ENCODE data around the gene NEU2. TPM values are rescaled to one million over a fixed set of nuclear protein-coding genes. Genes with fewer than 3 reads are reported as not detected.

NEU2 gene
- total RNA-seq, 1 donor from 2014 or later, result not detected

DNA sequence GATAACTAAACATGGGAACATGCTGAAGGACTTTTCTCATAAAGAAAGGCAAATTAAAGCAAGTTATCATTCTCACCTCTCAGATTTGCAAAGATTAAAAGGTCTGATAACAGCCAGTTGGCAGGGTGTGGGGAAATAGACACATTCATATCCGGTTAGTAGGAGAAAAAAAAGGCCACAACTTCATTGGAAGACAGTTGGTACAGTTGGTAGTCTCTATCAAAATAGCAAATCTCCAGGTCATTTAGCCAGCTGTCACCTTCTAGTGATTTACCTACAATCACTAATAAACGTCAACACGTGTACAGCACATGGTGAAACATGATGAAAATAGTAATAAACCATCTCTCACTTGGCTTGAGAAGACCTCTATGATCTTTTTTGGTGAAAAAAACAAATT, 44.3 kb downstream of the NEU2 start:
- H3K27ac Mint-ChIP-seq (ENCODE audit: unreplicated experiment), result peak overlapping the region; percentile 7
- H3K36me3 Mint-ChIP-seq (ENCODE audit: low read depth, unreplicated experiment), result peaks cover 27% of the 10 kb centered on the region
- TF ChIP-seq, protein P1, sequence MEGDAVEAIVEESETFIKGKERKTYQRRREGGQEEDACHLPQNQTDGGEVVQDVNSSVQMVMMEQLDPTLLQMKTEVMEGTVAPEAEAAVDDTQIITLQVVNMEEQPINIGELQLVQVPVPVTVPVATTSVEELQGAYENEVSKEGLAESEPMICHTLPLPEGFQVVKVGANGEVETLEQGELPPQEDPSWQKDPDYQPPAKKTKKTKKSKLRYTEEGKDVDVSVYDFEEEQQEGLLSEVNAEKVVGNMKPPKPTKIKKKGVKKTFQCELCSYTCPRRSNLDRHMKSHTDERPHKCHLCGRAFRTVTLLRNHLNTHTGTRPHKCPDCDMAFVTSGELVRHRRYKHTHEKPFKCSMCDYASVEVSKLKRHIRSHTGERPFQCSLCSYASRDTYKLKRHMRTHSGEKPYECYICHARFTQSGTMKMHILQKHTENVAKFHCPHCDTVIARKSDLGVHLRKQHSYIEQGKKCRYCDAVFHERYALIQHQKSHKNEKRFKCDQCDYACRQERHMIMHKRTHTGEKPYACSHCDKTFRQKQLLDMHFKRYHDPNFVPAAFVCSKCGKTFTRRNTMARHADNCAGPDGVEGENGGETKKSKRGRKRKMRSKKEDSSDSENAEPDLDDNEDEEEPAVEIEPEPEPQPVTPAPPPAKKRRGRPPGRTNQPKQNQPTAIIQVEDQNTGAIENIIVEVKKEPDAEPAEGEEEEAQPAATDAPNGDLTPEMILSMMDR (IDR thresholded peaks at IDR 0.05; ENCODE audit: unreplicated experiment), result no peak
- no peaks in the 10 kb centered on the region for H3K9me3 Mint-ChIP-seq (ENCODE audit: unreplicated experiment)
- H3K4me3 Mint-ChIP-seq (ENCODE audit: unreplicated experiment), result peak overlapping the region; percentile 29
- no peak for DNase-seq (ENCODE audit: low spot score)
- H3K27me3 Mint-ChIP-seq (ENCODE audit: unreplicated experiment), result peaks cover 7% of the 10 kb centered on the region
- peaks cover 32% of the 10 kb centered on the region for H3K4me1 Mint-ChIP-seq (ENCODE audit: unreplicated experiment)

DNA sequence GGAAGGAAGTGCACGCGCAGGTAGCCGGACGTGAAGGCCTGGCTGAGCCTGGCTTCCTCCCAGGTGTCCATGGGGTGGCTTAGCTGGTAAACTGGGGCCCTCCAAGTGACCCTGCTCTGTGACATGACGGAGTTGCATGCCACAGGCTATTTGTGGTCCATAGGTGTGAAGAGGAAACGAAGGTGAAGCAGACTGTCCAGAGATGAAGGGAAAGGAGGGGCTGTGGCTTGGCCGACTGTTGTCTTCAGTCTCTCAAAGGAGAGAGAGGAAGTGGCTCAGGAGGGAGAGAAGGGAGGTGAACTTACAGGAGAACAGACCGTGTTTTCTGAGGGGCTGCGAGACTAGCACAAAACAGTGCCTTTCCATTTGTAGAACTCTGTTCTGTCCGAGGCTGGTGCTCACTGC, 47.0 kb downstream of the NEU2 start:
- H3K27ac Mint-ChIP-seq (ENCODE audit: unreplicated experiment), result peak overlapping the region; percentile 92
- TF ChIP-seq, protein P1 (IDR thresholded peaks at IDR 0.05; ENCODE audit: unreplicated experiment), result no peak

DNA sequence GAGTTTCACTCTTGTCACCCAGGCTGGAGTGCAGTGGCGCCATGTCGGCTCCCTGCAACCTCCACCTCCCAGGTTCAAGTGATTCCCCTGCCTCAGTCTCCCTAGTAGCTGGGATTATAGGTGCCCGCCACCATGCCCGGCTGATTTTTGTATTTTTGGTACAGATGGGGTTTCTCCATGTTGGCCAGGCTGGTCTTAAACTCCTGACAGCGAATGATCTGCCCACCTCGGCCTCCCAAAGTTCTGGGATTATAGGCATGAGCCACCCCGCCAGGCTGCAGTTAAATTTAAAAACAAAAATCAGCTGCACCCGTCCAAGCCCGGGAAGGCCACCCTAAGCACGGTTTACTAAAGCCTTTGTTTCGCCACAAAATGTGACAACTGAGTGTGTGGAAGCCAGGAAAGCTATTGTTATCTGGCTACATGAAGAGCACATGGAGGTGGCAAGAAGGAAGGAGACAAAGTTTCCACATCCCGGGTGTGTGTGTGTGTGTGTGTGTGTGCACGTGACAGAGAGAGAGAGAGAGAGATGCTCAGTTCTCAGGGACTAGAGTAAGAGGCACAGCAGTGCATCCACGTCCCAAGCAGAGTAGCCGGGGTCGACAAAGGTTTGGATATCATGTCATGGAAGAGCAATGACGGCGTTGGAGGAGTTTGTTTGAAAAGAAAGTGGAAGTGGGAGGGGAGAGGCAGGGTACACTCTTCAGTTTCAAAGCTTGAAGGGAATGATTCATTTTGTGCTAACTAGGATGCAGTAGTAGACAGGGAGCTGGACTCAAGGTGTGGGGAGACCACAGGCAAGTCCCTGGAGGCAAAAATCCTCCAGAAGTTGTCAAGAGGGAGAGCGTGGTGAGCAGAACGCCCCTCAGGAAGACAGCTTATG, 47.7 kb downstream of the NEU2 start:
- peaks cover 9% of the 10 kb centered on the region for H3K27me3 Mint-ChIP-seq (ENCODE audit: unreplicated experiment)
- H3K4me1 Mint-ChIP-seq (ENCODE audit: unreplicated experiment), result peaks cover 65% of the 10 kb centered on the region
- no peaks in the 10 kb centered on the region for H3K9me3 Mint-ChIP-seq (ENCODE audit: unreplicated experiment)
- H3K27ac Mint-ChIP-seq (ENCODE audit: unreplicated experiment), result peak overlapping the region; percentile 80
- peak overlapping the region; percentile 32 for H3K4me3 Mint-ChIP-seq (ENCODE audit: unreplicated experiment)
- H3K36me3 Mint-ChIP-seq (ENCODE audit: low read depth, unreplicated experiment), result peaks cover 37% of the 10 kb centered on the region
- DNase-seq (ENCODE audit: low spot score), result no peak
- TF ChIP-seq, protein P1 (IDR thresholded peaks at IDR 0.05; ENCODE audit: unreplicated experiment), result no peak

More for the DNA sequence above, 47.0 kb downstream of the NEU2 start:
- peaks cover 58% of the 10 kb centered on the region for H3K4me1 Mint-ChIP-seq (ENCODE audit: unreplicated experiment)
- H3K9me3 Mint-ChIP-seq (ENCODE audit: unreplicated experiment), result no peaks in the 10 kb centered on the region
- no peak for DNase-seq (ENCODE audit: low spot score)
- H3K27me3 Mint-ChIP-seq (ENCODE audit: unreplicated experiment), result peaks cover 9% of the 10 kb centered on the region
- H3K36me3 Mint-ChIP-seq (ENCODE audit: low read depth, unreplicated experiment), result peaks cover 35% of the 10 kb centered on the region
- peak overlapping the region; percentile 73 for H3K4me3 Mint-ChIP-seq (ENCODE audit: unreplicated experiment)

DNA sequence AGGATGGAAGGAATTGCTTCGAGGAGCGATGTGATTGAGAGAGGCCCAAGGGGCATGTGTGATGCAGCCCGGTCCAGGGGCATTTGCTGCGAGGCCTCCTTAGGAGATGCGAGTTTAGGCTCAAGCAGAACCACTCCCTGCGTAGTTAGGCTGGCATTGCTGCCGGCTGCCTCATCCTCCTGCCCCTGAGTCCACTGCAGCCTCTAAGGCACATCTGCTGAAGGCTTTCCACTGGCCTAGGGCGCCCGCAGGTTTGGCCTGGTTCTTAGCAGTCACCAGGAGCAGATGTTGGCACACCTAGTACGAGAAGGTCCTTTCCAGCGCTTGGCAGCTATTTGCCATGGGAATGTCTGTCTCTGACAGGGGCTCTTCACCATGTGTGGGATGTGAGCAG, 48.4 kb downstream of the NEU2 start:
- Mint-ChIP-seq H3K4me1 (ENCODE audit: unreplicated experiment) (peaks cover 71% of the 10 kb centered on the region), H3K27me3 (ENCODE audit: unreplicated experiment) (peaks cover 9% of the 10 kb centered on the region), H3K27ac (ENCODE audit: unreplicated experiment) (no peak overlapping the region), H3K36me3 (ENCODE audit: low read depth, unreplicated experiment) (peaks cover 41% of the 10 kb centered on the region), H3K9me3 (ENCODE audit: unreplicated experiment) (no peaks in the 10 kb centered on the region), H3K4me3 (ENCODE audit: unreplicated experiment) (no peak overlapping the region)
- TF ChIP-seq, protein P1 (IDR thresholded peaks at IDR 0.05; ENCODE audit: unreplicated experiment), result no peak
- no peak for DNase-seq (ENCODE audit: low spot score)

DNA sequence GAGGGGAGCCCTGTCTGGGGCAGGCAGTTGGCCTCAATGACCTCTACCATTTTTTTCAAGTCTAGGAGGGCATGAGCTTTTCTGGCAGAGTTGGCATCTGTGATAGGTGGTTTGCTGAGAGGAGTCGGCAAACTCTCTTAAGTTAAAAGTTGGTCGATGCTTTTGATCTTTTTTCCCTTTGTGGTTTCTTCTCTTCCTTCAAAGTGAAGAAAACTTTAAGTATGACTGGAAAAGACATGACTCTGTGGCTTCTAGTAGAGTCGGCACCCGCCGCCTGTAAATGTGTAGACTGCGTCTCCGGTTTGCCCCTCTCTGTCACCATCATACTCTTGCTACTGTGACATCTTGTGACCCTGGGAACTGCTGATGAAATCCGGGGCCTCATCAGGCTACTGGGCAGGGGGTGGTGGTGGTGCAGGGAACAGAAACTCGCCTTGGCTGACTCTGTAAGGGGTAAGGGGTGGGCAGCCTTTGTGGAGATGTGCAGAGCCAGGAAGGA, 48.8 kb downstream of the NEU2 start:
- Mint-ChIP-seq H3K27me3 (ENCODE audit: unreplicated experiment) (peaks cover 9% of the 10 kb centered on the region), H3K9me3 (ENCODE audit: unreplicated experiment) (no peaks in the 10 kb centered on the region), H3K36me3 (ENCODE audit: low read depth, unreplicated experiment) (peaks cover 41% of the 10 kb centered on the region), H3K4me3 (ENCODE audit: unreplicated experiment) (peak overlapping the region; percentile 42), H3K4me1 (ENCODE audit: unreplicated experiment) (peaks cover 74% of the 10 kb centered on the region), H3K27ac (ENCODE audit: unreplicated experiment) (peak overlapping the region; percentile 36)
- no peak for DNase-seq (ENCODE audit: low spot score)
- TF ChIP-seq, protein P1 (IDR thresholded peaks at IDR 0.05; ENCODE audit: unreplicated experiment), result no peak
